ENCODE results near the gene FAM241A.

FAM241A gene

GRCh38 chr4:112183252-112183651 lies 38.0 kb downstream of the FAM241A start:
- Histone ChIP-seq H3K4me2 (ENCODE audit: low read depth, low read length, poor library complexity, severe bottlenecking) (no peak overlapping the region), H3K27me3 (ENCODE audit: low read length) (no peaks in the 10 kb centered on the region), H3K9me3 (ENCODE audit: insufficient read depth, low read length) (no peaks in the 10 kb centered on the region), H3K27ac (ENCODE audit: low read depth, low read length) (no peak overlapping the region), H4K20me1 (ENCODE audit: low read depth, low read length) (no peaks in the 10 kb centered on the region), H3K79me2 (ENCODE audit: insufficient read depth, low read length) (no peaks in the 10 kb centered on the region), H3K4me3 (ENCODE audit: insufficient read depth, low read length, poor library complexity, severe bottlenecking) (no peak overlapping the region), H3K9me2 (replicated peaks; ENCODE audit: insufficient read depth, low read length) (no peaks in the 10 kb centered on the region), H3K9ac (ENCODE audit: low read length) (no peak overlapping the region), H3F3A (ENCODE audit: insufficient read depth) (no peaks in the 10 kb centered on the region), H3K36me3 (ENCODE audit: low read length) (no peaks in the 10 kb centered on the region), H2AFZ (ENCODE audit: low read depth, low read length, severe bottlenecking) (no peak overlapping the region)
- TF ChIP-seq, protein P1, sequence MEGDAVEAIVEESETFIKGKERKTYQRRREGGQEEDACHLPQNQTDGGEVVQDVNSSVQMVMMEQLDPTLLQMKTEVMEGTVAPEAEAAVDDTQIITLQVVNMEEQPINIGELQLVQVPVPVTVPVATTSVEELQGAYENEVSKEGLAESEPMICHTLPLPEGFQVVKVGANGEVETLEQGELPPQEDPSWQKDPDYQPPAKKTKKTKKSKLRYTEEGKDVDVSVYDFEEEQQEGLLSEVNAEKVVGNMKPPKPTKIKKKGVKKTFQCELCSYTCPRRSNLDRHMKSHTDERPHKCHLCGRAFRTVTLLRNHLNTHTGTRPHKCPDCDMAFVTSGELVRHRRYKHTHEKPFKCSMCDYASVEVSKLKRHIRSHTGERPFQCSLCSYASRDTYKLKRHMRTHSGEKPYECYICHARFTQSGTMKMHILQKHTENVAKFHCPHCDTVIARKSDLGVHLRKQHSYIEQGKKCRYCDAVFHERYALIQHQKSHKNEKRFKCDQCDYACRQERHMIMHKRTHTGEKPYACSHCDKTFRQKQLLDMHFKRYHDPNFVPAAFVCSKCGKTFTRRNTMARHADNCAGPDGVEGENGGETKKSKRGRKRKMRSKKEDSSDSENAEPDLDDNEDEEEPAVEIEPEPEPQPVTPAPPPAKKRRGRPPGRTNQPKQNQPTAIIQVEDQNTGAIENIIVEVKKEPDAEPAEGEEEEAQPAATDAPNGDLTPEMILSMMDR (IDR thresholded peaks at IDR 0.05; ENCODE audit: insufficient read depth, low read length, poor library complexity, severe bottlenecking): no peak

DNA sequence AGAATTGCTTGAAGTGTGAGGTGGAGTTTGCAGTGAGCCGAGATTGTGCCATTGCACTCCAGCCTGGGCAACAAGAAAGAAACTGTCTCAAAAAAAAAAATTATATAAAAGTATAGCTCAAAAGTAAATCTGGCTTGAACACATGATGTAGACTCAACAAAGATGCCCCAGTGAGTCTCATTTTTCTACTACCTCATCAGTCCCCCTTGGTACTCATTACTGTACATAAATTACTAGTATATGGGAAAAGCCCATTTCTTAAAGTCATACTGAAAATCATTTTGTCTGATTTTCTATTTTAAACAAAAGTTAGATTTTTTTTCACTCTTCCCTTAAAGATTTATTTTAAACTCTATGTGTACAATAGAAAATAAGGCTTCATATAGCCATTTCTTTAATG lies 39.2 kb downstream of the FAM241A start:
- Histone ChIP-seq H3K27me3 (ENCODE audit: low read length) (no peaks in the 10 kb centered on the region), H3K4me3 (ENCODE audit: insufficient read depth, low read length, poor library complexity, severe bottlenecking) (no peak overlapping the region), H2AFZ (ENCODE audit: low read depth, low read length, severe bottlenecking) (no peak overlapping the region), H3F3A (ENCODE audit: insufficient read depth) (no peaks in the 10 kb centered on the region), H4K20me1 (ENCODE audit: low read depth, low read length) (no peaks in the 10 kb centered on the region), H3K4me2 (ENCODE audit: low read depth, low read length, poor library complexity, severe bottlenecking) (no peak overlapping the region), H3K9me3 (ENCODE audit: insufficient read depth, low read length) (no peaks in the 10 kb centered on the region), H3K79me2 (ENCODE audit: insufficient read depth, low read length) (no peaks in the 10 kb centered on the region), H3K9me2 (replicated peaks; ENCODE audit: insufficient read depth, low read length) (no peaks in the 10 kb centered on the region), H3K27ac (ENCODE audit: low read depth, low read length) (no peak overlapping the region), H3K36me3 (ENCODE audit: low read length) (no peaks in the 10 kb centered on the region), H3K9ac (ENCODE audit: low read length) (no peak overlapping the region)
- TF ChIP-seq EZH2phosphoT487 (conservative IDR thresholded peaks at IDR 0.05; ENCODE audit: low read length): no peak
- TF ChIP-seq, protein P1 (IDR thresholded peaks at IDR 0.05; ENCODE audit: insufficient read depth, low read length, poor library complexity, severe bottlenecking): no peak

DNA sequence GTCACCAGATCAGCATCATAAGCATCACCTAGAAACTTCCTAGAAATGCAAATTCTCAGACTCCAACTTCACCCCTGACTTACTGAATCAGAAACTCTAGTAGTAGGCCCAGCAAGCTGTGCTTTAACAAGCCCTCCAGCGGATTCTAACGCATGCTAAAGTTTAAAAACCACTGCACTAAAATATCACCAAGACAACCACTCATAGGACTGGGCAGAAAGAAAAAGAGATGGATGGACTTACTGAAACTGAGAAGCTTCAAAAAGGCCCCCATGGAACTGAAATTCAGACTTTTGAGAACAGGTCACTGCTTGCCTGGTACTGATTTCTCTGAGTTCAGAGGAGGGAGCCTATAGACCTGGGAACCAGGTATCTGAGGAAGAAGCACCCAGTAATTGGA lies 40.1 kb downstream of the FAM241A start:
- no peak overlapping the region for H3K9ac ChIP-seq (ENCODE audit: low read length)

More for the DNA sequence above, 40.1 kb downstream of the FAM241A start:
- no peaks in the 10 kb centered on the region for H4K20me1 ChIP-seq (ENCODE audit: low read depth, low read length)
- H3K27me3 ChIP-seq (ENCODE audit: low read length): no peaks in the 10 kb centered on the region
- no peak overlapping the region for H2AFZ ChIP-seq (ENCODE audit: low read depth, low read length, severe bottlenecking)
- H3K9me3 ChIP-seq (ENCODE audit: insufficient read depth, low read length): no peaks in the 10 kb centered on the region
- TF ChIP-seq, protein P1 (IDR thresholded peaks at IDR 0.05; ENCODE audit: insufficient read depth, low read length, poor library complexity, severe bottlenecking): no peak
- TF ChIP-seq EZH2phosphoT487 (conservative IDR thresholded peaks at IDR 0.05; ENCODE audit: low read length): no peak
- H3K9me2 ChIP-seq (replicated peaks; ENCODE audit: insufficient read depth, low read length): no peaks in the 10 kb centered on the region
- H3K4me2 ChIP-seq (ENCODE audit: low read depth, low read length, poor library complexity, severe bottlenecking): no peak overlapping the region
- no peaks in the 10 kb centered on the region for H3F3A ChIP-seq (ENCODE audit: insufficient read depth)
- no peaks in the 10 kb centered on the region for H3K36me3 ChIP-seq (ENCODE audit: low read length)
- H3K27ac ChIP-seq (ENCODE audit: low read depth, low read length): no peak overlapping the region
- H3K79me2 ChIP-seq (ENCODE audit: insufficient read depth, low read length): no peaks in the 10 kb centered on the region
- no peak overlapping the region for H3K4me3 ChIP-seq (ENCODE audit: insufficient read depth, low read length, poor library complexity, severe bottlenecking)
